Neural crest cell (in vitro differentiated cells): ENCODE measurements around the gene EDEM1. TPM values are rescaled to one million over a fixed set of nuclear protein-coding genes. Genes with fewer than 3 reads are reported as not detected.

Source experiments
- DNase-seq: peaks from one replicate; pipeline ENCODE4 v3.0.0; 2021; ENCODE audit warnings: low read depth, mixed read lengths, low spot score
- H3K27ac Mint-ChIP-seq: one replicate; pipeline ENCODE4 v1.8.0; 2021; ENCODE audit warnings: mild to moderate bottlenecking, mixed read lengths; ENCODE audit not compliant: unreplicated experiment
- H3K27me3 Mint-ChIP-seq: 2 replicates; pipeline ENCODE4 v1.8.0; 2021; ENCODE audit warnings: low read depth, mild to moderate bottlenecking, mixed read lengths
- H3K36me3 Mint-ChIP-seq: 2 replicates; pipeline ENCODE4 v1.8.0; 2021; ENCODE audit warnings: low read depth, mild to moderate bottlenecking, mixed read lengths
- H3K4me1 Mint-ChIP-seq: 2 replicates; pipeline ENCODE4 v1.8.0; 2021; ENCODE audit warnings: mixed read lengths
- H3K4me3 Mint-ChIP-seq: one replicate; pipeline ENCODE4 v1.8.0; 2021; ENCODE audit warnings: mild to moderate bottlenecking, mixed read lengths
- H3K9me3 Mint-ChIP-seq: 2 replicates; pipeline ENCODE4 v1.8.0; 2021; ENCODE audit warnings: mixed read lengths
- total RNA-seq: library from RNA; stranded (reverse); gene quantifications from 2 replicates; pipeline ENCODE4 v1.2.1, GENCODE V29; 2021
- TF ChIP-seq, protein P1 (sequence below): fragments of 200-600 bp; sonication (generic); conservative IDR thresholded peaks from 2 replicates; pipeline ENCODE4 v1.5.0; 2021; ENCODE audit warnings: antibody characterized with exemption, mild to moderate bottlenecking

EDEM1 gene
- total RNA-seq, 1 donor from 2014 or later: 21.2 TPM

DNA sequence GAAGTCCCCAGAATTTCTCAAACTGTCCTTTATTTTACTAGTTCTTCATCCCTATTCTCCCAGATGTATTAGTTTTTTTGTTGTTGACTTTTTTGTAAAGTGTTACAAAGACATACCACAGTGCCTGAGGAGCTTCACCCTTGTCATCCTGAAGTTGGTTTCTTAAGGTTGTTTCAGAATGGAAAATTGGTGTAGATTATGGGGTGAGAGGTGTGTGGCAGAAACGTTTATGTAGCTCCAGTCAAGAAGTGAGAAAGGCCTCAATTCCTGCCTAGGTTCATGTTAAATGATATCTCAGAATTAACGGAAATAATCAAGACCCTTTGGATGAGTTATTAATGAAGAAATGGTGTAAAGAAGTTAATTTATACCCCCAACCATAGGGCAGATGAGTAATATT lies 6.8 kb downstream of the EDEM1 start:
- DNase-seq: no peak
- H3K9me3 Mint-ChIP-seq: no peaks in the 10 kb centered on the region
- H3K36me3 Mint-ChIP-seq: peaks cover 22% of the 10 kb centered on the region
- no peak overlapping the region for H3K4me3 Mint-ChIP-seq
- H3K27ac Mint-ChIP-seq: no peak overlapping the region
- peaks cover 39% of the 10 kb centered on the region for H3K4me1 Mint-ChIP-seq
- H3K27me3 Mint-ChIP-seq: no peaks in the 10 kb centered on the region
- TF ChIP-seq, protein P1, sequence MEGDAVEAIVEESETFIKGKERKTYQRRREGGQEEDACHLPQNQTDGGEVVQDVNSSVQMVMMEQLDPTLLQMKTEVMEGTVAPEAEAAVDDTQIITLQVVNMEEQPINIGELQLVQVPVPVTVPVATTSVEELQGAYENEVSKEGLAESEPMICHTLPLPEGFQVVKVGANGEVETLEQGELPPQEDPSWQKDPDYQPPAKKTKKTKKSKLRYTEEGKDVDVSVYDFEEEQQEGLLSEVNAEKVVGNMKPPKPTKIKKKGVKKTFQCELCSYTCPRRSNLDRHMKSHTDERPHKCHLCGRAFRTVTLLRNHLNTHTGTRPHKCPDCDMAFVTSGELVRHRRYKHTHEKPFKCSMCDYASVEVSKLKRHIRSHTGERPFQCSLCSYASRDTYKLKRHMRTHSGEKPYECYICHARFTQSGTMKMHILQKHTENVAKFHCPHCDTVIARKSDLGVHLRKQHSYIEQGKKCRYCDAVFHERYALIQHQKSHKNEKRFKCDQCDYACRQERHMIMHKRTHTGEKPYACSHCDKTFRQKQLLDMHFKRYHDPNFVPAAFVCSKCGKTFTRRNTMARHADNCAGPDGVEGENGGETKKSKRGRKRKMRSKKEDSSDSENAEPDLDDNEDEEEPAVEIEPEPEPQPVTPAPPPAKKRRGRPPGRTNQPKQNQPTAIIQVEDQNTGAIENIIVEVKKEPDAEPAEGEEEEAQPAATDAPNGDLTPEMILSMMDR: no peak

DNA sequence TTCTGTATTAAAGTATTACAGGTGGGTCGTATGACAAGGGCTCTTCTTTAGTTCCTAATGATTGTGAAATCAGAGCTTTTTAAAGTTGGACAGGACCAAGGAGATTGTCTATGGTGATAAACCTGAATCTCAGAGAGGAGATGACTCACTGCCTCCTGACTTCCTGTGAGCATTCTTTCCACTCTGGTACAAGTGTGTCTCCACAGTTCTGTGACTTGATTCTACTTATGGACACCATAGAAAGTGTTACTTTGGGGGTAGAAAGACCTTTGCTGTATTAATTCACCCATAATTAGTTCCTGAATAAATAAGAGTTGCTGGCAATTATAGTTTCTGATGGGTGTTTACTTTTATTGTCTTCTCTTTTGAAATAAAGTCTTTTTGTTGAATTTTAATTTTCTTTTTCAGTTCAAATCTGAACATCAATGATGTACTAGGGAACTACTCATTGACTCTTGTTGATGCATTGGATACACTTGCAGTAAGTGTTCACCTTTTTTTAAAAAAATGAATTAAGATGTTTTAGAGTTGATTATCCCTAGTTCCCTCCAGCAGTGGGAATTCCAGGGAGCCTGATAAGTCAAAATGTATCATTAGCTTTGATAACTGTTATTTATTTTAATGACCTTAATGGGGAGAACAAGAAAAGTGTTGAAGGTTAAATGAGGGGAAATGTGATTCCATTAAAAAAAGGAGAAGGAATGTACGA lies 7.4 kb downstream of the EDEM1 start:
- no peak overlapping the region for H3K27ac Mint-ChIP-seq
- peaks cover 35% of the 10 kb centered on the region for H3K4me1 Mint-ChIP-seq

DNA sequence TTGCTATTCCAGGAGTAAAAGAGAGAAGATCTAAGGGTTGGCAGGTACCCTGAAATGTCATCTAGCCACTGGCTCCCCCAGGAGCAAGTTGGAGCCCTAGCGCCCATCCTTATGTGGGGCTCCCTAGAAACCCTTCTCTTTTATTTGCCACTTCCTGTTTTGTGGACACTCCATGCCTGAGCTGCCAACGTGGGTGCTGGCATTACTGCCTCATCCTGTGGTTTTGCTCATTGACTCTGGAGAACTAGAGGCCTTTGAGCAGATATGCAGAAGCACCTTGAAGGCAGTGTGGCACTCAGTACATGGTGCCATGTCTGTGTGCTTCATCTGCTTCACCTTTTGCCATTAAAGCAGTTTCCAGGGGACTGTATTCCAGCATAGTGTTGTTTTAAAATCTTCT lies 8.1 kb downstream of the EDEM1 start:
- no peak for DNase-seq
- Mint-ChIP-seq H3K36me3 (peaks cover 16% of the 10 kb centered on the region), H3K4me1 (peaks cover 28% of the 10 kb centered on the region), H3K27ac (no peak overlapping the region), H3K27me3 (no peaks in the 10 kb centered on the region), H3K9me3 (no peaks in the 10 kb centered on the region), H3K4me3 (no peak overlapping the region)
- TF ChIP-seq, protein P1: no peak

More for the DNA sequence above, 7.4 kb downstream of the EDEM1 start:
- no peak for DNase-seq
- no peaks in the 10 kb centered on the region for H3K9me3 Mint-ChIP-seq
- no peak overlapping the region for H3K4me3 Mint-ChIP-seq
- no peaks in the 10 kb centered on the region for H3K27me3 Mint-ChIP-seq
- H3K36me3 Mint-ChIP-seq: peaks cover 21% of the 10 kb centered on the region
- TF ChIP-seq, protein P1: no peak

DNA sequence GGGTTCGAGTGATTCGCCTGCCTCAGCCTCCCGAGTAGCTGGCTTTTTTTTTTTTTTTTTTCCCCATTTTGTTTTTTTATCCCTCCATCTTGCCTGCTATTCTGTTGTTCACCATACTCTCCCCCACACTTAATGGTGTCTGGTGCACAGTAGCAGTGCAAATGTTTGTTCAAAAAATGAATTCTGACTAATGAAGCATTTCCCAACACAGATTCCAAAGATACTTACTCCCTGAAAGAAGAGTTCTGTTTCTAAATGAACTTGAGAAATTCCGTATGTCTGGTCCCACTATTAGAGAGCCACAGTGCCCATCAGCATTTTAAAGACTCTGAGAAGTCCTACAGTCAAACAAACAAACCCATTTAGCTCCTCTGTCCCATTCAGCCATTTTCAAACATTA lies 9.5 kb downstream of the EDEM1 start:
- Mint-ChIP-seq H3K4me1 (peaks cover 22% of the 10 kb centered on the region), H3K4me3 (no peak overlapping the region), H3K27ac (no peak overlapping the region)

DNA sequence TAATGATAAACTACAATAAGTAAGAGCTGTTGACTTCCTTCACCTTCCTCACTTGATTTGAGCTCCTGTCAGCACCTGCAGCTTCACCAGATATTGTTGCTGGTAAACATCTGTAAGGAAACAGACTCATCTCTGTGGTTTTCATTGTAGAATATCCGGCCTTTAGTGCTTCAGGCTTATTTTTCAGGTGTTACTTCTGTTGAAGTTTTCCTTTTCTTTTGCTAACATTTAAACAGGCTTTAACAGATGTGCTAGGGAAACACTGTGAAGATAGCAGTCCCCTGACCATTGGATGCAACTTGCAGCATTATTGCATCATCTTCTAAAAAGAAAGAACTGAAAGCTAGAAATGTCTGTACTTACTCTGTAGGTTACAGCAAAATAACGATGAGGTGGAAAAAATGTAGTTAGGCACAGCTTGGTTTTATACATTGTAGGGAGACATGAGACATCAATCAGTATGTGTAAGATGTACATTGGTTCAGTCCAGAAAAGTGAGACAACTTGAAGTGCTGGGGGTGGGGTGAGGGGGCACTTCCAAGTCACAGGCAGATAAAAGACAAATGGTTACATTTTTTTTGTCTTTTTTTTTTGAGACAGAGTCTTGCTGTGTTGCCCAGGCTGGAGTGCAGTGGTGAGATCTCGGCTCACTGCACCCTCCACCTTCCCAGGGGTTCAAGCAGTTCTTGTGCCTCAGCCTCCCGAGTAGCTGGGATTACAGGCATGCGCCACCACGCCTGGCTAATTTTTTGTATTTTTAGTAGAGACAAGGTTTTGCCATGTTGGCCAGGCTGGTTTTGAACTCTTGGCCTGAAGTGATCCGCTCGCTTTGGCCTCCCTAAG lies 10.2 kb downstream of the EDEM1 start:
- H3K36me3 Mint-ChIP-seq: peaks cover 20% of the 10 kb centered on the region
- H3K4me3 Mint-ChIP-seq: no peak overlapping the region
- no peaks in the 10 kb centered on the region for H3K27me3 Mint-ChIP-seq
- peaks cover 16% of the 10 kb centered on the region for H3K4me1 Mint-ChIP-seq
- TF ChIP-seq, protein P1: no peak
- peak overlapping the region; percentile 14 for H3K27ac Mint-ChIP-seq
- DNase-seq: no peak
- H3K9me3 Mint-ChIP-seq: no peaks in the 10 kb centered on the region

More for the DNA sequence above, 9.5 kb downstream of the EDEM1 start:
- no peak for DNase-seq
- no peaks in the 10 kb centered on the region for H3K9me3 Mint-ChIP-seq
- peaks cover 18% of the 10 kb centered on the region for H3K36me3 Mint-ChIP-seq
- no peaks in the 10 kb centered on the region for H3K27me3 Mint-ChIP-seq
- TF ChIP-seq, protein P1: no peak
